Smooth muscle cell of the brain vasculature (primary cell): ENCODE data around the gene SESN1.

Experiments used
- DNase-seq: peaks from one replicate; pipeline ENCODE4 v3.0.0-alpha.2; 2012; ENCODE audit warnings: low read depth, low spot score

The SESN1 gene

GRCh38 chr6:109060571-109060970 is 34.1 kb downstream of the SESN1 start:
- no peak for DNase-seq

- peak; percentile 21 for DNase-seq
Measured at GRCh38 chr6:109059571-109060021, 35.0 kb downstream of the SESN1 start.

- DNase-seq: no peak
Measured at GRCh38 chr6:109059153-109059552, 35.5 kb downstream of the SESN1 start.

GRCh38 chr6:109058620-109059019 is 36.0 kb downstream of the SESN1 start:
- no peak for DNase-seq

GRCh38 chr6:109056661-109057060 is 38.0 kb downstream of the SESN1 start:
- no peak for DNase-seq

GRCh38 chr6:109055771-109056235 is 38.8 kb downstream of the SESN1 start:
- no peak for DNase-seq

GRCh38 chr6:109053336-109053735 is 41.3 kb downstream of the SESN1 start:
- no peak for DNase-seq

GRCh38 chr6:109052852-109053251 is 41.8 kb downstream of the SESN1 start:
- no peak for DNase-seq

- DNase-seq: no peak
Measured at GRCh38 chr6:109052018-109052651, 42.5 kb downstream of the SESN1 start.

- DNase-seq: no peak
Measured at GRCh38 chr6:109051301-109052017, 43.2 kb downstream of the SESN1 start.

GRCh38 chr6:109050447-109051102 is 44.1 kb downstream of the SESN1 start:
- no peak for DNase-seq

- no peak for DNase-seq
Measured at GRCh38 chr6:109050012-109050411, 44.6 kb downstream of the SESN1 start.

GRCh38 chr6:109048670-109049415 is 45.8 kb downstream of the SESN1 start:
- DNase-seq: no peak

- no peak for DNase-seq
Measured at GRCh38 chr6:109048176-109048575, 46.5 kb downstream of the SESN1 start.

GRCh38 chr6:109045493-109045892 is 49.2 kb downstream of the SESN1 start:
- no peak for DNase-seq

- no peak for DNase-seq
Measured at GRCh38 chr6:109039795-109040194, 54.9 kb downstream of the SESN1 start.

GRCh38 chr6:109038837-109039398 is 55.7 kb downstream of the SESN1 start:
- no peak for DNase-seq

- no peak for DNase-seq
Measured at GRCh38 chr6:109036574-109037294, 57.9 kb downstream of the SESN1 start.

GRCh38 chr6:109034526-109034925 is 60.1 kb downstream of the SESN1 start:
- no peak for DNase-seq

GRCh38 chr6:109033655-109034054 is 61.0 kb downstream of the SESN1 start:
- DNase-seq: no peak

- DNase-seq: no peak
Measured at GRCh38 chr6:109031416-109031815, 63.2 kb downstream of the SESN1 start.
